ENCODE data around the gene LPO.

Gene LPO

GRCh38 chr17:58280480-58281217, 42.3 kb downstream of the LPO start, which contains the start of gene MPO:
TSS of gene MPO (minus strand) at chr17:58280935. CDS start at chr17:58280758, 177 bp downstream.
- no peak within 1 kb of the TSS for H3K9ac ChIP-seq (ENCODE audit: low read length)
- H3K4me3 ChIP-seq (ENCODE audit: low read length), result no peak within 1 kb of the TSS
- no peaks in the 10 kb centered on the region for H3K36me3 ChIP-seq (ENCODE audit: control insufficient read depth, insufficient read depth, low read length, severe bottlenecking)
- H3K4me1 ChIP-seq (ENCODE audit: control insufficient read depth, insufficient read depth, low read length), result peaks cover 10% of the 10 kb centered on the region
- H3K27me3 ChIP-seq (replicated peaks; ENCODE audit: control insufficient read depth, insufficient read depth, low read length), result peaks cover 40% of the 10 kb centered on the region
- DNase-seq (ENCODE audit: low read depth), result no peak
- no peaks in the 10 kb centered on the region for H3K9me3 ChIP-seq (ENCODE audit: control insufficient read depth, low read length)

GRCh38 chr17:58281511-58282011, 43.2 kb downstream of the LPO start:
- H3K4me3 ChIP-seq (ENCODE audit: low read length), result no peak overlapping the region
- H3K36me3 ChIP-seq (ENCODE audit: control insufficient read depth, insufficient read depth, low read length, severe bottlenecking), result no peaks in the 10 kb centered on the region
- H3K4me1 ChIP-seq (ENCODE audit: control insufficient read depth, insufficient read depth, low read length), result peaks cover 10% of the 10 kb centered on the region
- H3K27me3 ChIP-seq (replicated peaks; ENCODE audit: control insufficient read depth, insufficient read depth, low read length), result peaks cover 35% of the 10 kb centered on the region
- H3K9ac ChIP-seq (ENCODE audit: low read length), result no peak overlapping the region
- H3K9me3 ChIP-seq (ENCODE audit: control insufficient read depth, low read length), result no peaks in the 10 kb centered on the region
- no peak for DNase-seq (ENCODE audit: low read depth)

DNA sequence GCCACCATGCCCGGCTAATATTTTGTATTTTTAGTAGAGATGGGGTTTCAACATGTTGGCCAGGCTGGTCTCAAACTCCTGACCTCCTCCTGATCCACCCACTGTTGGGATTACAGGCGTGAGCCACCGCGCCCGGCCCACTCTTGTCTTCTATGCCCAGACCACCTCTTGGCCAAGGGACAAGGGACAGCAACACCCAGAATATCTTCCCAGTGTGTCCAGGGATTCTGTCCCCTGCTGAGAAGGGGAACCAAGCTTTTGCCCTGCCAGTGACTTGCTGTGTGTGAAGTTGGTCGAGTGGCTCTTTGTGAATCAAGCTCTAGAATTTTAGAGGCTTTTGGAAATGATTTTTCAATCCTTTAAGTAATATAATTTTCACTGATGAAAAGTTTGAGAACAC, 44.1 kb downstream of the LPO start:
- DNase-seq (ENCODE audit: low read depth), result no peak
- Histone ChIP-seq H3K9me3 (ENCODE audit: control insufficient read depth, low read length) (no peaks in the 10 kb centered on the region), H3K9ac (ENCODE audit: low read length) (no peak overlapping the region), H3K27me3 (replicated peaks; ENCODE audit: control insufficient read depth, insufficient read depth, low read length) (peaks cover 33% of the 10 kb centered on the region), H3K36me3 (ENCODE audit: control insufficient read depth, insufficient read depth, low read length, severe bottlenecking) (no peaks in the 10 kb centered on the region), H3K4me3 (ENCODE audit: low read length) (no peak overlapping the region), H3K4me1 (ENCODE audit: control insufficient read depth, insufficient read depth, low read length) (peaks cover 10% of the 10 kb centered on the region)

GRCh38 chr17:58283674-58284612, 45.6 kb downstream of the LPO start:
- DNase-seq (ENCODE audit: low read depth), result no peak
- Histone ChIP-seq H3K4me1 (ENCODE audit: control insufficient read depth, insufficient read depth, low read length) (peaks cover 6% of the 10 kb centered on the region), H3K4me3 (ENCODE audit: low read length) (no peak overlapping the region)

DNA sequence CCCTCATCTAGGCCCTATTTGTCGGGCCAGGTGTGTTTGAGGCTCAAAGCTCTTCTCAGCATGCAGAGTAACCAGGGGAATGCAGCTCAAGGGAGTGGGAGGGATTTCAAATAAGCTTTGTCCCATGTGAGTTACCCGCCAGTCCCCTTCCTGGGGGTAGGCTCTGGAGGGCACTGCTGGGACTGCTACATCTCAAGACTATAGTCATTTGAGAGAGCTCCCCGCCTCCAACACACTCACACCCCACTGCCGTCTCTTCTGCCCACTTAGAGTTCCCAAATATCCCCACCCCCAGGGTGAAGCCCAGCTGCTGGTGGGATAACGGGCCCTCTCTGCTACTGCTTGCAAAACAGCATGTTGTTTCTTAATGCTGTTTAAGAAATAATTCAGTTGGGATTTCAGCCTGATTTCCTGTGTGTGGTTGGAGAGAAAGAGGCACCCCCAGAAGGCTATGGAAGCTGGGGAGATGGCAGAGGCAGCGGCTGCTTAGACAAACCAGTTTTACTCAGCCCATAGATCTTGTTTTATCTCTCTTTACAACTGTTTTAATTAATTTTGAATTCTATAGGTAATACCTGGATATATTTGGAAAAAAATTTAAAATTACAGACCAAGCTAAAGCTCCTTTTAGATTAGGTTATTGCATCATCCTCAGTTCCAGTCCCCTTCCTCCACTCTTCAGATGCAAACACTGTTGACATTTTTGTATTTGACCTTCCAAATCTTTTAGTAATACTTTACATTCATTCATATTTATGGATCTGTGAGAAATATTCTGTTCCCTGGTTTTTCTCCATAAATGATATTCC, 46.4 kb downstream of the LPO start:
- peaks cover 5% of the 10 kb centered on the region for H3K4me1 ChIP-seq (ENCODE audit: control insufficient read depth, insufficient read depth, low read length)
- no peak overlapping the region for H3K9ac ChIP-seq (ENCODE audit: low read length)
- H3K27me3 ChIP-seq (replicated peaks; ENCODE audit: control insufficient read depth, insufficient read depth, low read length), result peaks cover 34% of the 10 kb centered on the region
- no peaks in the 10 kb centered on the region for H3K9me3 ChIP-seq (ENCODE audit: control insufficient read depth, low read length)
- no peaks in the 10 kb centered on the region for H3K36me3 ChIP-seq (ENCODE audit: control insufficient read depth, insufficient read depth, low read length, severe bottlenecking)
- DNase-seq (ENCODE audit: low read depth), result no peak
- no peak overlapping the region for H3K4me3 ChIP-seq (ENCODE audit: low read length)

More at GRCh38 chr17:58283674-58284612, 45.6 kb downstream of the LPO start:
- Histone ChIP-seq H3K27me3 (replicated peaks; ENCODE audit: control insufficient read depth, insufficient read depth, low read length) (peaks cover 34% of the 10 kb centered on the region), H3K36me3 (ENCODE audit: control insufficient read depth, insufficient read depth, low read length, severe bottlenecking) (no peaks in the 10 kb centered on the region), H3K9me3 (ENCODE audit: control insufficient read depth, low read length) (no peaks in the 10 kb centered on the region), H3K9ac (ENCODE audit: low read length) (no peak overlapping the region)

GRCh38 chr17:58285422-58285810, 47.0 kb downstream of the LPO start:
- H3K27me3 ChIP-seq (replicated peaks; ENCODE audit: control insufficient read depth, insufficient read depth, low read length), result peaks cover 33% of the 10 kb centered on the region
- H3K4me3 ChIP-seq (ENCODE audit: low read length), result no peak overlapping the region
- no peak for DNase-seq (ENCODE audit: low read depth)
- no peaks in the 10 kb centered on the region for H3K36me3 ChIP-seq (ENCODE audit: control insufficient read depth, insufficient read depth, low read length, severe bottlenecking)
- no peak overlapping the region for H3K9ac ChIP-seq (ENCODE audit: low read length)
- H3K4me1 ChIP-seq (ENCODE audit: control insufficient read depth, insufficient read depth, low read length), result peaks cover 5% of the 10 kb centered on the region
- H3K9me3 ChIP-seq (ENCODE audit: control insufficient read depth, low read length), result no peaks in the 10 kb centered on the region

DNA sequence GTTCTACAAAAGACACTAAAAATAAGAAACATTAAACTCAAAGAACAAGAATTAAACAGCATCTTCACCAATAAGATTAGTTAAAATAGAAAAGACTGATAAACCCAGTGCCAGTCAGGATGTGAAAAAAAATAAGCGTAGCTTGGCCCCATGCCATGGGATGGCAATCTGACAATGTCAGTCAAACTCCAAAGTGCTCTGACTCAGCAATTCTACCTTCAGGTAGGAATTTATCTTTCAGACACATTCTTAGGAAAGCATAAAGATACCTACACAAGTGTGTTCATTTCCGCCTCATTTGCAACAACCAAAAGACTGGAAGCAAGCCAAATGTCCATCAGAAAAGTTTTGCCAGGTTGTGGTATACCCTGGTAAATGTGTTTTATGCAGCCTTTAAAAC, 51.5 kb downstream of the LPO start:
- no peak overlapping the region for H3K9ac ChIP-seq (ENCODE audit: low read length)
- peaks cover 5% of the 10 kb centered on the region for H3K4me1 ChIP-seq (ENCODE audit: control insufficient read depth, insufficient read depth, low read length)
- no peak for DNase-seq (ENCODE audit: low read depth)
- no peaks in the 10 kb centered on the region for H3K9me3 ChIP-seq (ENCODE audit: control insufficient read depth, low read length)
- no peaks in the 10 kb centered on the region for H3K36me3 ChIP-seq (ENCODE audit: control insufficient read depth, insufficient read depth, low read length, severe bottlenecking)
- H3K4me3 ChIP-seq (ENCODE audit: low read length), result no peak overlapping the region
- H3K27me3 ChIP-seq (replicated peaks; ENCODE audit: control insufficient read depth, insufficient read depth, low read length), result peaks cover 35% of the 10 kb centered on the region

GRCh38 chr17:58291246-58291645, 52.9 kb downstream of the LPO start:
- Histone ChIP-seq H3K9ac (ENCODE audit: low read length) (no peak overlapping the region), H3K27me3 (replicated peaks; ENCODE audit: control insufficient read depth, insufficient read depth, low read length) (peaks cover 35% of the 10 kb centered on the region), H3K4me1 (ENCODE audit: control insufficient read depth, insufficient read depth, low read length) (no peaks in the 10 kb centered on the region), H3K36me3 (ENCODE audit: control insufficient read depth, insufficient read depth, low read length, severe bottlenecking) (no peaks in the 10 kb centered on the region), H3K4me3 (ENCODE audit: low read length) (no peak overlapping the region), H3K9me3 (ENCODE audit: control insufficient read depth, low read length) (no peaks in the 10 kb centered on the region)
- no peak for DNase-seq (ENCODE audit: low read depth)

DNA sequence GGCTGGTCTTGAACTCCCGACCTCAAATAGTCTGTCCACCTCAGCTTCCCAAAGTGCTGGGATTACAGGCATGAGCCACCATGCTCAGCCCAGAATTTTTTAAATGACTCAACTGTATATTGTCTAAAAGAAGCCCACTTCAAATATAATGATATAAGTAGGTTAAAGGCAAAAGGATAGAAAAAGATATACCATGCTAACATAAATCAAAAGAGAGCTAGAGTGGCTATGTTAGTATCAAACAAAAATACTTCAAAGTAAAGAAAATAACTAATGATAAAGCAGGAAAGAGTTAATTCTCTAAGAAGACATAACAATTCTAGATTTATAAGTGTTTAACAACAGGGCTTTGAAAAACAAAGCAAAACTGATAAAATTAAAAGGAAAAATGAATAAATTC, 55.6 kb downstream of the LPO start:
- H3K27me3 ChIP-seq (replicated peaks; ENCODE audit: control insufficient read depth, insufficient read depth, low read length), result peaks cover 30% of the 10 kb centered on the region
- H3K9ac ChIP-seq (ENCODE audit: low read length), result no peak overlapping the region
- peaks cover 6% of the 10 kb centered on the region for H3K9me3 ChIP-seq (ENCODE audit: control insufficient read depth, low read length)
- H3K36me3 ChIP-seq (ENCODE audit: control insufficient read depth, insufficient read depth, low read length, severe bottlenecking), result no peaks in the 10 kb centered on the region
- no peak for DNase-seq (ENCODE audit: low read depth)
- no peaks in the 10 kb centered on the region for H3K4me1 ChIP-seq (ENCODE audit: control insufficient read depth, insufficient read depth, low read length)
- H3K4me3 ChIP-seq (ENCODE audit: low read length), result no peak overlapping the region

- Histone ChIP-seq H3K9ac (ENCODE audit: low read length) (no peak overlapping the region), H3K4me1 (ENCODE audit: control insufficient read depth, insufficient read depth, low read length) (no peaks in the 10 kb centered on the region), H3K4me3 (ENCODE audit: low read length) (no peak overlapping the region), H3K27me3 (replicated peaks; ENCODE audit: control insufficient read depth, insufficient read depth, low read length) (peaks cover 53% of the 10 kb centered on the region), H3K36me3 (ENCODE audit: control insufficient read depth, insufficient read depth, low read length, severe bottlenecking) (no peaks in the 10 kb centered on the region), H3K9me3 (ENCODE audit: control insufficient read depth, low read length) (peaks cover 6% of the 10 kb centered on the region)
- no peak for DNase-seq (ENCODE audit: low read depth)
Observed at GRCh38 chr17:58300336-58300735, 62.0 kb downstream of the LPO start.
